ENCODE data around the gene RFX7. TPM values are rescaled to one million over a fixed set of nuclear protein-coding genes. Genes with fewer than 3 reads are reported as not detected.
A peak's percentile ranks its signal among the peaks of the same experiment; 100 is the strongest.

RFX7 gene
- total RNA-seq, 1 donor from 2014 or later = 39.2 TPM

GRCh38 chr15:56056626-56057025, 187.1 kb downstream of the RFX7 start:
- Mint-ChIP-seq H3K9me3 (peaks cover 3% of the 10 kb centered on the region), H3K4me1 (ENCODE audit: unreplicated experiment) (peaks cover 14% of the 10 kb centered on the region), H3K4me3 (no peak overlapping the region)

GRCh38 chr15:56053046-56053400, 190.7 kb downstream of the RFX7 start:
- Mint-ChIP-seq H3K4me1 (ENCODE audit: unreplicated experiment) (peaks cover 6% of the 10 kb centered on the region), H3K27me3 (no peaks in the 10 kb centered on the region), H3K4me3 (no peak overlapping the region), H3K27ac (peak overlapping the region; percentile 29), H3K36me3 (no peaks in the 10 kb centered on the region), H3K9me3 (no peaks in the 10 kb centered on the region)
- TF ChIP-seq CTCF (conservative IDR thresholded peaks at IDR 0.05) = no peak
- DNase-seq (ENCODE audit: extremely low spot score, unreplicated experiment) = no peak

More at GRCh38 chr15:56056626-56057025, 187.1 kb downstream of the RFX7 start:
- no peak for TF ChIP-seq CTCF (conservative IDR thresholded peaks at IDR 0.05)
- no peaks in the 10 kb centered on the region for H3K27me3 Mint-ChIP-seq
- H3K27ac Mint-ChIP-seq = no peak overlapping the region
- DNase-seq (ENCODE audit: extremely low spot score, unreplicated experiment) = no peak
- H3K36me3 Mint-ChIP-seq = no peaks in the 10 kb centered on the region

- H3K27me3 Mint-ChIP-seq = no peaks in the 10 kb centered on the region
- no peak for DNase-seq (ENCODE audit: extremely low spot score, unreplicated experiment)
- H3K4me3 Mint-ChIP-seq = no peak overlapping the region
- H3K4me1 Mint-ChIP-seq (ENCODE audit: unreplicated experiment) = peaks cover 6% of the 10 kb centered on the region
- H3K27ac Mint-ChIP-seq = peak overlapping the region; percentile 29
- no peaks in the 10 kb centered on the region for H3K9me3 Mint-ChIP-seq
- H3K36me3 Mint-ChIP-seq = no peaks in the 10 kb centered on the region
- TF ChIP-seq CTCF (conservative IDR thresholded peaks at IDR 0.05) = peak; percentile 87
These were observed 191.2 kb downstream of the RFX7 start for GRCh38 chr15:56052395-56053045.

GRCh38 chr15:56051676-56052075, 192.0 kb downstream of the RFX7 start:
- H3K4me3 Mint-ChIP-seq = no peak overlapping the region
- H3K27me3 Mint-ChIP-seq = no peaks in the 10 kb centered on the region
- no peak for DNase-seq (ENCODE audit: extremely low spot score, unreplicated experiment)
- no peak for TF ChIP-seq CTCF (conservative IDR thresholded peaks at IDR 0.05)
- H3K9me3 Mint-ChIP-seq = peaks cover under 1% of the 10 kb centered on the region
- no peak overlapping the region for H3K27ac Mint-ChIP-seq
- no peaks in the 10 kb centered on the region for H3K36me3 Mint-ChIP-seq
- H3K4me1 Mint-ChIP-seq (ENCODE audit: unreplicated experiment) = peaks cover 6% of the 10 kb centered on the region

- Mint-ChIP-seq H3K4me1 (ENCODE audit: unreplicated experiment) (peaks cover 6% of the 10 kb centered on the region), H3K36me3 (no peaks in the 10 kb centered on the region), H3K4me3 (no peak overlapping the region), H3K27ac (no peak overlapping the region), H3K9me3 (peaks cover 6% of the 10 kb centered on the region), H3K27me3 (no peaks in the 10 kb centered on the region)
- DNase-seq (ENCODE audit: extremely low spot score, unreplicated experiment) = no peak
- no peak for TF ChIP-seq CTCF (conservative IDR thresholded peaks at IDR 0.05)
These were observed 194.1 kb downstream of the RFX7 start for GRCh38 chr15:56049577-56049976.

Measured in type B pancreatic cell (in vitro differentiated cells).